ENCODE data around the gene PLPP2. TPM values are rescaled to one million over a fixed set of nuclear protein-coding genes. Genes with fewer than 3 reads are reported as not detected.

The PLPP2 gene
- total RNA-seq, 4 donors from 2014 or later, result 12.1 to 82.5 (median 36.8) TPM

DNA sequence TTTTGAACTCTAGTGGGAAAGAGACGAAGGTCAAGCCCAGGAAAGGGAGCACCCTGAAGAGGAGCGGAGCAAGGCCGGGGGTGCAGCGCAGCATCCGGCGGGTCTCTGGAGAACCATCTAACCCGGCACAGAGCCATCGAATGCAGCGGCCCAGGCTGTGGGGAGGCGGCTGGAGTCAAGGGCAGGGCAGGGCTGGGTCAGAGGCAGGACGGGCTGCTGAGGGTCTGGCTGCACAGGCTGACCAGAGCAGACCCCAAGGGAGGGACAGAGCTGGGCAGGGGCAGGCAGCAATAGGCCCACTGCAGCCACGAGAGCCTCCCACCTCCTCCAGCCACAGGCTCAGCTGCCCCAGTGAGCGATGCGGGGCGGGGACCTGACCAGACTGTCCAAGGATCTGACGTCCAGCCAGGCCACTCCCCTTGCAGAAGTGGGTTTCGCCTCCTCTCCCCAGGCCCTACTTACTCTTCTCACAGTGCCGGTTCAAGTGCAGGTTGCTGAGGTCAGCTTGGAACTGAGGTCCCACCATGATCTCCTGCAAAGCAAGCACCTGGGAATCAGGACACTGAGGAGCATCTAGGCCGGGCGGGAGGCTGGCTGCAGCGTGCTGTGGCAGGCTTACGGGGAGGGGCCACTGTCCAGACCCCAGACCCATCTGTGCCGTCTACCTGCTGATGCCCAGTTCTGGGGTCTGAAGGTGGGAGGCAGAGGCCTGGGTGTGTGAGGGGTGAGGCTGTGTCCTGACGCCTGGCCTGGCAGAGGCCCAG lies 34.2 kb upstream of the PLPP2 start:
- peaks cover 51 to 99% (median 52%) of the 10 kb centered on the region in 3 donors for H3K36me3 ChIP-seq
- DNase-seq, result no peak

DNA sequence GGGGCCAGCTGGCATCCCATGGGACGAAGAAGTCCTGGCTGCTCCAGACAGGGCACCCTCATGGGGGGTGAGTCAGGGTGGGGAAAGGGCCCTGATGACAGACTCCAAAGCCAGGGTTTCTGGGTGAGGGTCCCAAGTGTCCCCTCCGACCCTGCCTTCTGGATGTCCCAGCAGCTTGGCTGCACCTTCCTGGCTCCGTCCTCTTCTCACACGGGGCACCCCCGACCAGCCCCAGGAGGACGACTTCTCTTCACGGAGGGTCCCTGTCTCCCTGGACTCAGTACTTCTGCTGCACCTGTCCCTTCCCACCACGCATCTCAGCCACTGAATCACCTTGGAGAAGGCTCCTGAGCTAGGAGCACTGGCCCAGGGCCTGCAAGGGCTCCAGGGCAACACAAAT lies 33.5 kb upstream of the PLPP2 start:
- TF ChIP-seq, protein P1, sequence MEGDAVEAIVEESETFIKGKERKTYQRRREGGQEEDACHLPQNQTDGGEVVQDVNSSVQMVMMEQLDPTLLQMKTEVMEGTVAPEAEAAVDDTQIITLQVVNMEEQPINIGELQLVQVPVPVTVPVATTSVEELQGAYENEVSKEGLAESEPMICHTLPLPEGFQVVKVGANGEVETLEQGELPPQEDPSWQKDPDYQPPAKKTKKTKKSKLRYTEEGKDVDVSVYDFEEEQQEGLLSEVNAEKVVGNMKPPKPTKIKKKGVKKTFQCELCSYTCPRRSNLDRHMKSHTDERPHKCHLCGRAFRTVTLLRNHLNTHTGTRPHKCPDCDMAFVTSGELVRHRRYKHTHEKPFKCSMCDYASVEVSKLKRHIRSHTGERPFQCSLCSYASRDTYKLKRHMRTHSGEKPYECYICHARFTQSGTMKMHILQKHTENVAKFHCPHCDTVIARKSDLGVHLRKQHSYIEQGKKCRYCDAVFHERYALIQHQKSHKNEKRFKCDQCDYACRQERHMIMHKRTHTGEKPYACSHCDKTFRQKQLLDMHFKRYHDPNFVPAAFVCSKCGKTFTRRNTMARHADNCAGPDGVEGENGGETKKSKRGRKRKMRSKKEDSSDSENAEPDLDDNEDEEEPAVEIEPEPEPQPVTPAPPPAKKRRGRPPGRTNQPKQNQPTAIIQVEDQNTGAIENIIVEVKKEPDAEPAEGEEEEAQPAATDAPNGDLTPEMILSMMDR (IDR thresholded peaks at IDR 0.05), result no peak
- no peak for TF ChIP-seq POLR2A (IDR thresholded peaks at IDR 0.05)
- Histone ChIP-seq H3K9me3 (peaks cover 0 to 20% (median 7%) of the 10 kb centered on the region in 3 donors), H3K4me1 (no peaks in the 10 kb centered on the region), H3K4me3 (no peak overlapping the region), H3K27me3 (no peaks in the 10 kb centered on the region), H3K36me3 (peaks cover 48 to 99% (median 49%) of the 10 kb centered on the region in 3 donors), H3K27ac (no peak overlapping the region)
- 96 to 100% methylated on average over 1 to 7 of the region's 8 CpGs for WGBS, 2 donors
- DNase-seq, result no peak
- intact Hi-C loops (cut with DNase I), result no loop called here

More for the DNA sequence above, 34.2 kb upstream of the PLPP2 start:
- H3K4me1 ChIP-seq, result no peaks in the 10 kb centered on the region
- TF ChIP-seq, protein P1 (IDR thresholded peaks at IDR 0.05), result no peak
- no peak for TF ChIP-seq POLR2A (IDR thresholded peaks at IDR 0.05)
- peaks cover 0 to 24% (median 7%) of the 10 kb centered on the region in 3 donors for H3K9me3 ChIP-seq
- WGBS, 2 donors, result 93 to 99% methylated on average over 6 to 12 of the region's 24 CpGs
- H3K27ac ChIP-seq, result no peak overlapping the region
- no peaks in the 10 kb centered on the region for H3K27me3 ChIP-seq
- H3K4me3 ChIP-seq, result no peak overlapping the region
- intact Hi-C loops (cut with DNase I), result no loop called here

DNA sequence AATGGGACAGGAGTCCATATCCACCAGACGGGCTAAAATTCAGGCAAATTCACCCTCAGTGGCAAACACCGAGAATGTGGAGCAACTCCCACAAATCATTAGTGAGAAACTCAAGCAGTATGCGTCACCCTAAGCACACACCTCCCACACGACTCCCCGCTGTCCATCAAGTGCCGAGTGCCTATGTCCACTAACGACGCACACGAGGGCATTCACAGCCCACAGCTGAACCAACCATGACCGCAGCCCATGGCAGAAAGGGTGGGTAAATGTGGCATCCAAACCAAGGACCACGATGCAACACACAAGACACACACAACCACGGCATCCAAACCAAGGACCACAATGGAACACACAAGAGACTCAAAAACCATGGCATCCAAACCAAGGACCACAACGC lies 31.4 kb upstream of the PLPP2 start:
- 92 to 94% methylated on average over 6 to 10 of the region's 13 CpGs for WGBS, 2 donors
- Histone ChIP-seq H3K9me3 (no peaks in the 10 kb centered on the region), H3K27ac (no peak overlapping the region), H3K36me3 (peaks cover 29 to 99% (median 29%) of the 10 kb centered on the region in 3 donors), H3K4me3 (no peak overlapping the region), H3K4me1 (no peaks in the 10 kb centered on the region), H3K27me3 (no peaks in the 10 kb centered on the region)
- intact Hi-C loops (cut with DNase I), result no loop called here
- no peak for DNase-seq
- TF ChIP-seq, protein P1 (IDR thresholded peaks at IDR 0.05), result no peak
- TF ChIP-seq POLR2A (IDR thresholded peaks at IDR 0.05), result no peak

DNA sequence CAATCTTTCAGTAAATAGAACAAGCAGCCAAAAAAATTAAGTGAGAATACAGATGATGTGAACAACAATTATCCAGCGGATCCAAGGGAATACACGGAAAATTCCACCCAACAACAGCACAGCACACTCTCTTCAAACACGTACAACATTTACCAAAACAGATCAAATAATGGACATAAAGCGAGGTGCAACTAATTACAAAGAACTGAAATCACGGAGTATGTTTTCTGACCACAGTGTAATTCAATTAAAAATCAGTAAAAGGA lies 27.2 kb upstream of the PLPP2 start:
- intact Hi-C loops (cut with DNase I), result no loop called here

More for the DNA sequence above, 27.2 kb upstream of the PLPP2 start:
- Histone ChIP-seq H3K27ac (no peak overlapping the region), H3K4me3 (no peak overlapping the region), H3K36me3 (peaks cover 5 to 100% (median 16%) of the 10 kb centered on the region in 3 donors), H3K27me3 (no peaks in the 10 kb centered on the region), H3K4me1 (no peaks in the 10 kb centered on the region), H3K9me3 (no peaks in the 10 kb centered on the region)
- WGBS, 2 donors, result 88 to 89% methylated on average over 5 of the region's 5 CpGs
- TF ChIP-seq POLR2A (IDR thresholded peaks at IDR 0.05), result no peak
- TF ChIP-seq, protein P1 (IDR thresholded peaks at IDR 0.05), result no peak
- DNase-seq, result no peak
